HG03558 (cell line): ENCODE data around the gene DNAAF1.
"Not testable (repeated sequence)": the region's sequence is repeated elsewhere in the genome, so short reads cannot be mapped to it uniquely, and the experiment has no call there.

ENCODE experiments used
- ATAC-seq: cut with Tn5 transposase; IDR thresholded peaks from one replicate; pipeline ENCODE4 v1.9.1; 2021; ENCODE audit warnings: moderate number of reproducible peaks; ENCODE audit not compliant: unreplicated experiment; ENCODE audit errors: extremely low read depth

DNAAF1 gene

GRCh38 chr16:84144859-84145639, at the start of gene DNAAF1, which contains the start of gene HSDL1:
TSS of gene DNAAF1 (plus strand) at chr16:84145308. CDS start at chr16:84145441, 133 bp downstream.
TSS of gene HSDL1 (minus strand) at chr16:84145177. CDS start at chr16:84131321, 13,856 bp downstream.
- peak; percentile 44 for ATAC-seq

GRCh38 chr16:84095466-84095865, 49.6 kb upstream of the DNAAF1 start:
- no peak for ATAC-seq

GRCh38 chr16:84096447-84097005, 48.6 kb upstream of the DNAAF1 start:
- no peak for ATAC-seq

DNA sequence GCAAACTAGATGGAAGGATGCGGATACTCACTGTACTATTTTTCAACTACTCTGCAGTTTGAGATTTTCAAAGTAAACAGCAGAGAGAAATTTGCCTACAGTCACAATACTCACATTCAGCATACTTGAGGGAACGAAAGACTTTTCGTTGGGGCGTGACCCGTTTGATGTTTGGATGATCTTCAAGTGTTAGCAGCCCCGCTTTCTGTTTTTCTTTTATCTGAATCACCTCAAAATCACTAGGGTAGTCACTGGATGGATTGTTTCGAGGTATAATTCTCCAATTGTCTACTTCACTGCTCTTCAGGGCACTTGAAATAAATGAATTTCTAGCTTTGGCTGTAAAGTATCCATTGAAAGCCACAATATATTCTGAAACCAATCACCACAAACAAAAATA, 46.2 kb upstream of the DNAAF1 start:
- ATAC-seq = no peak

DNA sequence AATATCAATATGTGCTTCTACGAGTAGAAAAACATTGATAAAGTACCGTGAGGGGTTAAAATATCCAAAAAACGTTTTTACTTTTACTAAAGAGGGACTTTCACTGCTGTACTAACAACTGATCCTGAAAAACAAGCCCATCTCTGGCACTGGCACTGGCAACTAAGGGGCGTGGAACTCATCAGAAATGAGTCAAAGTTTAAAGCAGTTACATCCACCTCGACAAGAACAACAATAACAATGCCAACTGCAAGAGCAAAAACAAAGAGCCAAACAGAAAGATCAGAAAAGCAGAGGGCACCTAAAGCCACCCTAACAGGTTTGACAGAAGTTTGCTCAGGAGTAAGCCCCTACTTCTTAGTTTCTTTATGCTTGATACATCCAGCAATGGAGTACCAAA, 41.4 kb upstream of the DNAAF1 start:
- no peak for ATAC-seq

GRCh38 chr16:84104231-84104630, 40.9 kb upstream of the DNAAF1 start:
- ATAC-seq = no peak

DNA sequence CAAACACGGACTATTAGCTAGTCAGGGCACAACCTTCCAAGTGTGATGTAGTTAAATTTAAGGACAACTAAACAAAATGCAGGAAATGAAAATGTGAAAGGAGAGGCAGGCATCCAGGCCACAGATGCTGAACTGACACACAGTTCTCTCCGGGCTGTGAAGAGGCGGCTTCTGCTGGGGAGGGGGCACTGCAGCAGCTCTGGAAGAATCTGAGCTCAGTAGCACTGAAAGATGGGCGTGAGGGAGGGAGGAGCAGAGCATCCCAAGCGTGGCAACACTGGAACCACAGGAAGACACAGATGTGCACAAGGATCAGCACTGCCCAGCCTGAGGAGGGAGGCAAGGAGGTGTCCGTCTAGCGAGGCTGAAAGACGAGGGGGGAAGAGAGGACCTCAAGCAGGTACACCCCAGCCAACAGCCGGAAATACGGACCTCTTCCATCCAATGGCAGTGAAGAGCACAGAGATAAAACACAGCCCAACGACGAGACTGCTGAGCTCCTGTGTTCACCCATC, 39.8 kb upstream of the DNAAF1 start:
- no peak for ATAC-seq

DNA sequence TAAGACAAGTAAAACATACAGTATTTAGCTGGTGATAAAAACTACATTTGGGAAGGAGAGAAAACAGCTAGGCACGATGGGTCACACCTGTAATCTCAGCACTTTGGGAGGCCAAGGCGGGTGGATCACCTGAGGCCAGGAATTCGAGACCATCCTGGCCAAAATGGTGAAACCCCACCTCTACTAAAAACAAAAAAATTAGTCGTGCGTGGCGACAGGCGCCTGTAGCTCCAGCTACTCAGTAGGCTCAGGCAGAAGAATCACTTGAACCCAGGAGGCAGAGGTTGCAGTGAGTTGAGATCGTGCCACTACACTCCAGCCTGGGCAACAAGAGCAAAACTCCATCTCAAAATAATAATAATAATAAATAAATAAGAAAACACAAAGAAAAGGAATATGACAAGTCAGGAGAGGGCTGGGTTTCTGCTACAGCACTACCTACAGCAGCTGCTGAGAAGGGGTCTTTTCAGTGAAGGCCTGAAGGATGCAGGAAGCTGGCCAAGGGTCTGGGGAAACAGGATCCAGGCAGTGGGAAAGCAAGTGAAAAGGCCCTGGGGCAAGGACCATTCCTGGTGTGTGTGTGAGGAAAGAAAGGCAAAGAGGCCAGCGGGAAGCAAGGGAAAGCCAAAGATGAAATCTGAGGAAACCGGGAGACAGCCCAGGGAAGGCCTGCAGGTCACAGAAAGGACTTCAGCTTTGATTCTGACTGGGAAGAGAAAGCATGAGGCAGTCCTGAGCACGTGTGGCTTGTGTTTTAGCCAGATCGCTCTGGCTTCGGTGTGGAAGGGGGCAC, 39.0 kb upstream of the DNAAF1 start:
- no peak for ATAC-seq

DNA sequence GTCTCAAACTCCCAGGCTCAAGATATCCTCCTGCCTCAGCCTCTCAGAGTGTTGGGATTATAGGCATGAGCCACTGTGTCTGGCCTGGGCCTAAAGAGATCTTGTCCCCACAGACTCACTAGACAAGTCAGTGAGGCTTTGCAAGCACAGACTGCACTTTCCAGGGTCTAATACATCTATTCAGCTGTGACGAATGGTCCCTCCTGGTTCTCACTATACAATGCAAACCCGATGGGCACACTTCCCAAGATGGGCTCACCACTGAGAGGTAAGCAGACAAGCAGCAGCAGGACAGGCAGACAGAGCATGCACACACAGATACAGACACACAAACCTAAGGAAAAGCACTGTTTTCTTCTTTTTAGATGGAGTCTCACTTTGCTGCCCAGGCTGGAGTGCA, 37.2 kb upstream of the DNAAF1 start:
- ATAC-seq = no peak

- ATAC-seq = no peak
These were observed 35.3 kb upstream of the DNAAF1 start for GRCh38 chr16:84109598-84110335.

GRCh38 chr16:84110527-84110926, 34.6 kb upstream of the DNAAF1 start:
- no peak for ATAC-seq

- no peak for ATAC-seq
These were observed 33.6 kb upstream of the DNAAF1 start for GRCh38 chr16:84111525-84111924.

DNA sequence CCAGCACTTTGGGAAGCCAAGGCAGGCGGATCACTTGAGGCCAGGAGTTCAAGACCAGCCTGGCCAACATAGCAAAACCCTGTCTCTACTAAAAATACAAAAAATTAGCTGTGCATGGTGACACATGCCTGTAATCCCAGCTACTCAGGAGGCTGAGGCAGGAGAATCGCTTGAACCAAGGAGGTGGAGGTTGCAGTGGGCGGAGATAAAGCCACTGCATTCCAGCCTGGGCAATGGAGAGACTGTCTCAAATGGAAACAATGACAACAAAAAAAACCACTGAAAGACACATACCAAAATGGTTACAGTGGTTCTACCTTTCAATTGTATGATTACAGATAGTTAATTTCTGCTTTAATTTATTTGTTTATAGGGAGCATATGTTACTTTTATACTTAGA, 33.2 kb upstream of the DNAAF1 start:
- not testable (repeated sequence) for ATAC-seq

- ATAC-seq = no peak
These were observed 29.0 kb upstream of the DNAAF1 start for GRCh38 chr16:84115919-84116719.

- ATAC-seq = peak; percentile 83
These were observed 28.2 kb upstream of the DNAAF1 start, which contains the start of gene MBTPS1 for GRCh38 chr16:84116720-84117493. TSS of gene MBTPS1 (minus strand) at chr16:84116942. CDS start at chr16:84101783, 15,159 bp downstream.

DNA sequence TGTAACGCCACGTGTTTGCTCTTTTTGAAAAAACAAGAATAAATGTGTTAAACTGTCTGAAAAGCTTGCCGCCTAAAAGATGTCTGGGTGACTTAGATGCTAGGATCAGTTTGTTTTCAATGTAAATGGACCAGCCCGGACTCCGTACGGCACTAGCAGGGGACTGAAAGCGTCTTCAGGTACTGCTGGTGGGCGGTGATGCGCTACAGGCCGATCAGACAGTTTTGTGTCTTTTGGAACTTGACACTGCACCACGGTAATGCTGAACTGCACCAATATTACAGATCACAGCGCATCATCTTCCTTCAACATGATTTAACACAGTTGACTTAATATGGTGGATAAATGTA, 27.6 kb upstream of the DNAAF1 start:
- ATAC-seq = no peak

DNA sequence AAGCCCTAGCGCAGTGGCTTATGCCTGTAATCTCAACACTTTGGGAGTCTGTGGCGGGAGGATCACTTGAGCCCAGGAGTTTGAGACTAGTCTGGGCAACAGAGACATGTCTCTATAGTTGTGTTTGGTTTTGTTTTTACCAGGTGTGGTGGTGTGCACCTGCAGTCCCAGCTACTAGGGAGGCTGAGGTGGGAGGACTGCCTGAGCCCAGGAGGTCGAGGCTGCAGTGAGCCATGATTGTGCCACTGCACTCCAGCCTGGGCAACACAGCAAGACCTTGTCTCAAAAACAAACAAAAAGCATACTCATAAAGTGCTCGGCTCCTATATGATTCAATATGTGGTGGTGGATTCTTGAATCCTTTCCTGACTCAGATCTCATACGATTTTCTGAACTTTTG, 26.8 kb upstream of the DNAAF1 start:
- ATAC-seq = not testable (repeated sequence)

GRCh38 chr16:84119368-84119767, 25.7 kb upstream of the DNAAF1 start:
- ATAC-seq = no peak

DNA sequence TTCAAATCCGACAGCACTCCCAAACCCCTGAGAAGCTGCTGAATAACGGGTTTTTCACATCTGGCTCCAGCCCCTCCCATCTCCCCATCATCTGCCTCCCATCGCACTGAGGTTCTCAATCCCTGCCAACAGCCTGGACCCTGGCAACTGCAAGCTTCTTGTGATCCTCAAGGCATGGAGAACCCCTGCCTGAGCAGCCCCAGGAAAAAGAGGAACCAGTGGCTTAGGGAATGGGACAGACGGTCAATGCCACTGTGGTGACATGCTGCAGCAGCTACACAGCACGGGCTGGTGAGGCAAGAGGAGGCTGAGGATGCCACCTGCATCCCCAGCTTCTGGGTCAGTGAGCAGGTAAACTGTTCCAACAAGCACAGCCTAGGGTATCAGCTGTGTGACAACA, 25.1 kb upstream of the DNAAF1 start:
- ATAC-seq = no peak
